HCT116 (cell line): ENCODE measurements around the gene TRIM9. TPM values are rescaled to one million over a fixed set of nuclear protein-coding genes. Genes with fewer than 3 reads are reported as not detected.

Experiments
- ATAC-seq: fragments of 200-7000 bp; cut with Tn5 transposase; 2 replicates; pipeline ENCODE4 v1.9.1; 2020; ENCODE audit warnings: mild to moderate bottlenecking, moderate library complexity
- BruUV-seq: library from RNA; stranded (reverse); fragments of 400-500 nt; replicated peaks from 2 replicates; lab custom pipeline; 2021; lab: Mats Ljungman, UMichigan
- CTCF ChIA-PET: fragments of 300-600 bp; sonication (Branson Sonifier 250); formaldehyde crosslinking; loops from one replicate; lab custom pipeline; 2021; ENCODE audit warnings: antibody characterized with exemption; lab: Charles Lee
- POLR2A ChIA-PET: fragments of 300-600, 350-600 bp; sonication (Branson Sonifier 250); formaldehyde crosslinking; loops from one replicate; lab custom pipeline; 2021; ENCODE audit warnings: antibody characterized with exemption; lab: Charles Lee
- RAD21 ChIA-PET, 2 experiments: fragments of 300-600 bp; sonication (Branson Sonifier 250); formaldehyde crosslinking; loops; one replicate each; lab custom pipeline; 2023; ENCODE audit warnings: low total read pairs in 2 of 2; ENCODE audit not compliant: uncharacterized antibody in 2 of 2, unreplicated experiment in 2 of 2, low non-redundant PET in 1 of 2; lab: Charles Lee
- DNase-seq: peaks from one replicate; pipeline ENCODE4 v3.0.0-alpha.2; 2010; ENCODE audit warnings: low read depth, low spot score
- H2AFZ ChIP-seq: fragments of 200-600 bp; shearing (Covaris generic), sonication (generic); 2 replicates; pipeline ENCODE4 v1.6.1; 2017; ENCODE audit warnings: low read depth, mixed run types, mixed read lengths, antibody characterized with exemption, low read length; ENCODE audit not compliant: poor library complexity, severe bottlenecking
- H3K27ac ChIP-seq: 2 replicates; pipeline ENCODE4 v1.5.1; 2012; ENCODE audit warnings: low read depth, low read length
- H3K27me3 ChIP-seq: fragments of 200-600 bp; sonication (generic); 2 replicates; pipeline ENCODE4 v1.6.1; 2016; ENCODE audit warnings: mixed run types, low read length, mixed read lengths; ENCODE audit not compliant: insufficient read depth
- H3K36me3 ChIP-seq, 2 experiments: fragments of 200-500 bp in 1 of 2; fragments of 200-600 bp in 1 of 2; sonication (Bioruptor generic) in 1 of 2; sonication (generic) in 1 of 2; 2 replicates each; pipeline versions ENCODE4 v1.5.1 to v1.6.1; 2014 to 2016; ENCODE audit warnings: low read length in 2 of 2, inconsistent platforms in 1 of 2, mixed read lengths in 1 of 2, mixed run types in 1 of 2; ENCODE audit not compliant: insufficient read depth in 2 of 2, control insufficient read depth in 1 of 2
- H3K4me1 ChIP-seq, 2 experiments: fragments of 200-600 bp in 1 of 2; sonication (generic) in 1 of 2; 2 replicates each; pipeline versions ENCODE4 v1.5.1 to v1.6.1; 2012 to 2017; ENCODE audit warnings: low read length in 2 of 2, inconsistent platforms in 1 of 2, mild to moderate bottlenecking in 1 of 2, mixed read lengths in 1 of 2, mixed run types in 1 of 2, moderate library complexity in 1 of 2; ENCODE audit not compliant: insufficient read depth in 2 of 2, control insufficient read depth in 1 of 2
- H3K4me2 ChIP-seq: fragments of 200-600 bp; sonication (generic); 2 replicates; pipeline ENCODE4 v1.6.1; 2017; ENCODE audit warnings: mixed run types, low read length, mixed read lengths
- H3K4me3 ChIP-seq, 2 experiments: fragments of 200-600 bp in 1 of 2; sonication (generic) in 1 of 2; replicated peaks in 1 of 2; 2 replicates each; pipeline ENCODE4 v1.5.1; 2011 to 2016; ENCODE audit warnings: low read length in 2 of 2, control low read depth in 1 of 2, low read depth in 1 of 2, mild to moderate bottlenecking in 1 of 2, mixed read lengths in 1 of 2, mixed run types in 1 of 2
- H3K79me2 ChIP-seq: fragments of 200-600 bp; sonication (generic); 2 replicates; pipeline ENCODE4 v1.6.1; 2017; ENCODE audit warnings: mild to moderate bottlenecking, mixed run types, low read length, moderate library complexity, mixed read lengths; ENCODE audit not compliant: insufficient read depth
- H3K9ac ChIP-seq: fragments of 200-600 bp; sonication (generic); 2 replicates; pipeline ENCODE4 v1.6.1; 2016; ENCODE audit warnings: low read length, mixed read lengths
- H3K9me2 ChIP-seq: fragments of 200-600 bp; sonication (generic), shearing (Covaris generic); 2 replicates; pipeline ENCODE4 v1.6.1; 2017; ENCODE audit warnings: mixed run types, mild to moderate bottlenecking, moderate library complexity; ENCODE audit not compliant: insufficient read depth
- H3K9me3 ChIP-seq, 2 experiments: fragments of 200-500 bp in 1 of 2; fragments of 200-600 bp in 1 of 2; sonication (Bioruptor generic) in 1 of 2; sonication (generic) in 1 of 2; 2 replicates each; pipeline ENCODE4 v1.6.1; 2014 to 2017; ENCODE audit warnings: low read length in 2 of 2, mixed read lengths in 2 of 2, inconsistent platforms in 1 of 2, low read depth in 1 of 2, mild to moderate bottlenecking in 1 of 2, mixed run types in 1 of 2, moderate library complexity in 1 of 2; ENCODE audit not compliant: control insufficient read depth in 1 of 2, insufficient read depth in 1 of 2
- H4K20me1 ChIP-seq: fragments of 200-600 bp; sonication (generic), shearing (Covaris generic); 2 replicates; pipeline ENCODE4 v1.6.1; 2017; ENCODE audit warnings: mixed run types, mild to moderate bottlenecking, moderate library complexity; ENCODE audit not compliant: insufficient read depth
- CBX3 ChIP-seq: IDR thresholded peaks from 2 replicates; pipeline ENCODE4 v1.6.1; 2012; ENCODE audit warnings: low read depth
- CEBPB ChIP-seq: IDR thresholded peaks from 2 replicates; pipeline ENCODE4 v1.6.1; 2012; ENCODE audit warnings: low read depth
- CTCF ChIP-seq, 3 experiments: fragments of 200-600 bp in 1 of 3; sonication (generic) in 1 of 3; IDR thresholded peaks in 2 of 3; conservative IDR thresholded peaks in 1 of 3; 2 replicates each; pipeline ENCODE4 v1.5.1; 2012 to 2017; ENCODE audit warnings: low read depth in 2 of 3, low read length in 2 of 3, antibody characterized with exemption in 1 of 3, borderline replicate concordance in 1 of 3, control low read depth in 1 of 3, mild to moderate bottlenecking in 1 of 3, mixed read lengths in 1 of 3, mixed run types in 1 of 3, moderate library complexity in 1 of 3; ENCODE audit not compliant: insufficient read depth in 1 of 3
- EGR1 ChIP-seq: IDR thresholded peaks from 2 replicates; pipeline ENCODE4 v1.6.1; 2012; ENCODE audit warnings: low read depth
- ELF1 ChIP-seq: IDR thresholded peaks from 2 replicates; pipeline ENCODE4 v1.6.1; 2012; ENCODE audit warnings: low read depth, borderline replicate concordance
- EZH2phosphoT487 ChIP-seq: fragments of 200-600 bp; IDR thresholded peaks from 2 replicates; pipeline ENCODE4 v1.6.1; 2018; ENCODE audit warnings: antibody characterized with exemption, borderline replicate concordance
- FOSL1 ChIP-seq: IDR thresholded peaks from 2 replicates; pipeline ENCODE4 v1.6.1; 2012; ENCODE audit warnings: low read depth
- POLR2A ChIP-seq: IDR thresholded peaks from 2 replicates; pipeline ENCODE4 v1.7.0; 2011; ENCODE audit warnings: borderline replicate concordance; ENCODE audit not compliant: insufficient read depth, insufficient read length; ENCODE audit errors: extremely low read depth
- POLR2AphosphoS5 ChIP-seq: IDR thresholded peaks from 2 replicates; pipeline ENCODE4 v1.6.1; 2011; ENCODE audit warnings: mild to moderate bottlenecking, low read depth, low read length, moderate library complexity
- REST ChIP-seq: IDR thresholded peaks from 2 replicates; pipeline ENCODE4 v1.6.1; 2012; ENCODE audit warnings: low read depth
- TCF7L2 ChIP-seq: IDR thresholded peaks from 2 replicates; pipeline ENCODE4 v1.7.0; 2011; ENCODE audit warnings: borderline replicate concordance, inconsistent platforms; ENCODE audit not compliant: insufficient read depth, insufficient read length; ENCODE audit errors: extremely low read depth
- ZBTB33 ChIP-seq: IDR thresholded peaks from 2 replicates; pipeline ENCODE4 v1.6.1; 2011; ENCODE audit warnings: mild to moderate bottlenecking, low read length, moderate library complexity; ENCODE audit not compliant: insufficient replicate concordance; ENCODE audit errors: extremely low read depth
- ZNF274 ChIP-seq: fragments of 200-500 bp; sonication (Bioruptor generic); IDR thresholded peaks from 2 replicates; pipeline ENCODE4 v1.6.1; 2014; ENCODE audit warnings: mild to moderate bottlenecking, low read depth, low read length, inconsistent platforms
- intact Hi-C: fragments of 100-400 bp; cut with micrococcal nuclease; formaldehyde crosslinking; loops from 2 replicates; pipeline ENCODE4 v1.10.0; 2022
- total RNA-seq: library from RNA; stranded (reverse); gene quantifications from one replicate; pipeline ENCODE4 v1.2.1, GENCODE V29; 2021; ENCODE audit not compliant: unreplicated experiment

The TRIM9 gene
- total RNA-seq, 1 experiment from 2014 or later, result 4.6 TPM

GRCh38 chr14:51094282-51094821 is 553 bp downstream of the TRIM9 start (continued):
- TF ChIP-seq ELF1 (no peak), CEBPB (no peak), CBX3 (no peak), ZBTB33 (no peak), CTCF (IDR thresholded peaks at IDR 0.05 in 2 of 3, conservative IDR thresholded peaks at IDR 0.05 in 1 of 3; ENCODE audit: borderline replicate concordance in 1 of 3, insufficient read depth in 1 of 3, low read depth in 2 of 3, low read length in 2 of 3) (no peak), ZNF274 (no peak), FOSL1 (no peak)

GRCh38 chr14:51093371-51094281 is 1.3 kb downstream of the TRIM9 start:
- ATAC-seq, result no peak
- ChIA-PET CTCF (no interaction called here), POLR2A (no interaction called here), RAD21 (no interaction called here)
- peak overlapping the region; percentile 91; the same call in 1 of the 2 replicates for H3K4me2 ChIP-seq
- BruUV-seq, result no TSS peak
- no peak for DNase-seq
- no peaks in the 10 kb centered on the region for H3K27me3 ChIP-seq
- no peaks in the 10 kb centered on the region for H3K79me2 ChIP-seq
- H3K9me2 ChIP-seq, result no peaks in the 10 kb centered on the region
- no peak overlapping the region for H2AFZ ChIP-seq
- no peak overlapping the region for H3K4me3 ChIP-seq
- no peaks in the 10 kb centered on the region for H3K36me3 ChIP-seq
- peaks cover 0 to 20% of the 10 kb centered on the region in 2 experiments; a peak in 2 of 4 replicates for H3K4me1 ChIP-seq
- intact Hi-C loops, result no loop called here
- no peak overlapping the region for H3K27ac ChIP-seq
- H4K20me1 ChIP-seq, result no peaks in the 10 kb centered on the region
- no peaks in the 10 kb centered on the region for H3K9me3 ChIP-seq
- H3K9ac ChIP-seq, result no peak overlapping the region
- TF ChIP-seq POLR2AphosphoS5 (no peak), TCF7L2 (no peak), ZBTB33 (no peak), EGR1 (no peak), EZH2phosphoT487 (no peak), POLR2A (no peak), REST (no peak)
